Muscle layer of duodenum (tissue), 2 donors: Measurements from ENCODE around the gene RALGAPA2.

ENCODE experiments used
- H3K27ac ChIP-seq: one replicate; pipeline ENCODE4 v1.7.0; 2013; ENCODE audit warnings: mild to moderate bottlenecking, low read length
- H3K27me3 ChIP-seq: one replicate; pipeline ENCODE4 v1.7.0; 2013; ENCODE audit warnings: low read depth, mild to moderate bottlenecking, control low read depth, low read length
- H3K36me3 ChIP-seq, 2 donors: one replicate each; pipeline ENCODE4 v1.7.0; 2013; ENCODE audit warnings: low read length in 2 of 2, control low read depth in 1 of 2, mild to moderate bottlenecking in 1 of 2; ENCODE audit not compliant: insufficient read depth in 2 of 2, control insufficient read depth in 1 of 2
- H3K4me1 ChIP-seq, 2 donors: one replicate each; pipeline ENCODE4 v1.7.0; 2013; ENCODE audit warnings: low read length in 2 of 2, mild to moderate bottlenecking in 2 of 2, control low read depth in 1 of 2, moderate library complexity in 1 of 2; ENCODE audit not compliant: insufficient read depth in 2 of 2, control insufficient read depth in 1 of 2
- H3K4me3 ChIP-seq, 2 donors: one replicate each; pipeline ENCODE4 v1.7.0; 2013; ENCODE audit warnings: low read length in 2 of 2, low read depth in 1 of 2, mild to moderate bottlenecking in 1 of 2
- H3K9me3 ChIP-seq, 2 donors: one replicate each; pipeline ENCODE4 v1.7.0; 2013; ENCODE audit warnings: low read length in 2 of 2, control low read depth in 1 of 2, mild to moderate bottlenecking in 1 of 2; ENCODE audit not compliant: control insufficient read depth in 1 of 2
- donor health status: healthy.

The RALGAPA2 gene

DNA sequence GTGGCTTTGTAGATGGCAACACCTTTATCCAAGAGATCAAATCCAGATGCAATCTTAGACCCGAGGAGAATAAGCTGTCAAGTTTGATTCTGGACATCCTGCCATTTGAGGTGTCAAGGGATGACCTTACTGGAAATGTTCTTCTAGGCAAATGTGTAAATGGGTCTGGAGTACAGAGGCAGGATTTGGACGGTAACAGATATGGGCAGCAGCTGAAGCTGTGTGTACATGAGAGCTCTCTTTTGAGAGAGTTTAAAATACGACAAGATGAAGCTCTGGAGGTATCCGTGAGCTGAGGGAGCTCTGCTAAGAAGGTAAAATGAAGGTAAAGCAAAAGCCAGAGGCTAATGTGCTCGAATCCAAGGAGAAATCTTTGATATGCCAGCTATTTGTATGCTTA is 56.6 kb downstream of the RALGAPA2 start:
- no peak overlapping the region for H3K4me3 ChIP-seq
- H3K36me3 ChIP-seq = peaks cover 0 to 8% of the 10 kb centered on the region in 2 donors
- H3K27ac ChIP-seq = no peak overlapping the region
- H3K27me3 ChIP-seq = no peaks in the 10 kb centered on the region
- no peaks in the 10 kb centered on the region for H3K4me1 ChIP-seq
- H3K9me3 ChIP-seq = no peaks in the 10 kb centered on the region

- no peaks in the 10 kb centered on the region for H3K27me3 ChIP-seq
- H3K4me1 ChIP-seq = no peaks in the 10 kb centered on the region
- H3K27ac ChIP-seq = no peak overlapping the region
- H3K36me3 ChIP-seq = no peaks in the 10 kb centered on the region
- H3K4me3 ChIP-seq = no peak overlapping the region
- no peaks in the 10 kb centered on the region for H3K9me3 ChIP-seq
Observed at GRCh38 chr20:20649945-20650344, 62.5 kb downstream of the RALGAPA2 start.

DNA sequence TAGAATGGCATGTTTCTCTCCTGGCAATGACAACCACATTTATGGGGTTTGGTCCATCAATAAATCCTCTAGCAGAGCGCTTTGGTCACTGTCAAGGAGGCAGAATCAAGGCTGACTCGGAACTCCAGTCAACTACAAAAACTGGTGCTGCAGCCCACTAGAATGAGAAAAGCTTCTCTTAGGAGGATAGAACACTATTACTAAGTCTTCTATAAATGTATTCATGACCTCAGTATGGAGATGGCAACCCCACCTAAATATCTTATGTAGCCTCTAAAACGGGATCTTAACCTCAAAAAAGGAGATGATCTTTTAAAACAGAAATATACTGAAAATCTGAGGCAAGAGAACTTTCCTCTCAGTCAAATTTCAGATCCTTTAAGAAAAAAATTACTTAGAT is 68.5 kb downstream of the RALGAPA2 start:
- H3K27me3 ChIP-seq = no peaks in the 10 kb centered on the region
- no peaks in the 10 kb centered on the region for H3K9me3 ChIP-seq
- no peak overlapping the region for H3K27ac ChIP-seq
- no peaks in the 10 kb centered on the region for H3K4me1 ChIP-seq
- no peak overlapping the region for H3K4me3 ChIP-seq
- H3K36me3 ChIP-seq = peaks cover 13 to 15% of the 10 kb centered on the region in 2 donors

DNA sequence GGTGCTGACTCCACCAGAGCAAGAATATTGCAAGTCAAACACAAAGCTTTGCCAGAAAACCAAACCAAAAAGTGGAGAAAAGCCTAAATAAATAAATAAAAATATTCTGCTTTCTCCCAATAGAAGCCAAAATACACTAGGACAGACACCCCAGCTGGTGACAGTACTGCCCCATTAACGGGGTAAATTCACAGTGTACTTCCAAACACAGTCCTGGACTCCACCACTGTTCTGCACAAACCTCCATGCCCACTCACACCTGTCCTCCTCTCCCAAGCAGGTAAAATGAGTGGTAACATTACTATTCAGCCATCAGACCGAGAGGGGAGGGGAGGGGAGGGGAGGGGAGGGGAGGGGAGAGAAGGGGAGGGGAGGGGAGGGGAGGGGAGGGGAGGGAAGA is 70.7 kb downstream of the RALGAPA2 start:
- Histone ChIP-seq H3K27ac (no peak overlapping the region), H3K27me3 (no peaks in the 10 kb centered on the region), H3K36me3 (peaks cover 14 to 27% of the 10 kb centered on the region in 2 donors), H3K9me3 (no peaks in the 10 kb centered on the region), H3K4me1 (no peaks in the 10 kb centered on the region), H3K4me3 (no peak overlapping the region)

DNA sequence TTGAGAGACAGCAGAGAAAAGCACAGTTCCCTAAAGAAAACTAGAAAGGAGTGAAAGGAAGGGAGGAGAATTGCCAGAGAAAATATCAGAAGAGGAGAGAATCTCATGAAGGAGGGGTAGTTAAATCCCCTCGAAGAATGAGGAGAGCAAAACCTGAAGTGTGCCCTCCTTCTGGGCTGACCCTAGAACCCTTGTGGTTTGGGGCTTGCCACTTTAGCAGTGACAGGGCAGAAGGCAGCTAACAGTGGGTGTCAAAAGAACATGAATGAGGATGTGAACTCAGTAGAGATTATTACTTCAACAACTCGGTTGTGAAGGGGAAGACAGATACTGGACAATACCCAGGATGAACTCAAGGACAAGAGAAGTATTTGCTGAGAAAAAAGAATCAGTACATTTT is 73.6 kb downstream of the RALGAPA2 start:
- Histone ChIP-seq H3K27me3 (no peaks in the 10 kb centered on the region), H3K9me3 (no peaks in the 10 kb centered on the region), H3K4me3 (no peak overlapping the region), H3K27ac (no peak overlapping the region), H3K36me3 (peaks cover 29 to 42% of the 10 kb centered on the region in 2 donors), H3K4me1 (no peaks in the 10 kb centered on the region)

DNA sequence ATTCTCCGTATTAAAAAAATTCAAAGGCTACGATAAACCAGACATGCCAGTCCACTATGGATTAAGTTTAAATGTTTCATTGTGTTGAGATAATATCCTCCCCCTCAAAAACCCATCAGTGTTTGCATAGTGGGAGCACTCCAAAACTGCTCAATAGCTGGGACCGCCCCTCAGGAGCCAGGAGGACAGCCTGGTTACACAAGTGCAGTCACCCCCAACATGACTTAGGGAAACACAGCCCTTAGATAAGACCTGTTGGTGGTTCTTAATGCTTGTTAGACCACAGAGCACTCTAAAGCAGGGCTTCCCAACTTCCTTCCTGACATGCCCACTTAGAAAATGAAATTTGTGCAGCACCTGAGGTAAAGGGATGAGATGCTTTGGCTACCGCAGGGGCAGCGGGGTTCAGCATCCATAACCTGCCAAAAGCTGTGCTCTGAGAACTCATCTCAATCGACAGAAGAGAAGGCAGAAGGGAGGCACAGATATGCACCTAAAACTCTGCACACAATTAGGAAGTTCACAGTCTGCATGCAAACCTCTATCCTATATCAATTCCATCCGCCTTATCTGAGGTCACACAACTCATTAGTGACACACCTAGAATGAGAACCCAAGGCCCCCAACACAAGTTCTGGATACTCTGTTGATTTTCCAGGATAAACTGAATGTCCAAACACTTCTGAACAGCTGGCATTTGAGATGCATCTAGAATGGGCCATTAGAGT is 74.3 kb downstream of the RALGAPA2 start:
- H3K4me1 ChIP-seq = no peaks in the 10 kb centered on the region
- H3K4me3 ChIP-seq = no peak overlapping the region
- H3K27ac ChIP-seq = no peak overlapping the region
- H3K27me3 ChIP-seq = no peaks in the 10 kb centered on the region
- no peaks in the 10 kb centered on the region for H3K9me3 ChIP-seq
- peaks cover 31 to 42% of the 10 kb centered on the region in 2 donors for H3K36me3 ChIP-seq

- peaks cover 35 to 37% of the 10 kb centered on the region in 2 donors for H3K36me3 ChIP-seq
- H3K4me1 ChIP-seq = no peaks in the 10 kb centered on the region
- no peak overlapping the region for H3K27ac ChIP-seq
- H3K4me3 ChIP-seq = no peak overlapping the region
- no peaks in the 10 kb centered on the region for H3K9me3 ChIP-seq
- H3K27me3 ChIP-seq = no peaks in the 10 kb centered on the region
Observed at GRCh38 chr20:20635006-20635405, 77.4 kb downstream of the RALGAPA2 start.

GRCh38 chr20:20632644-20633043 is 79.8 kb downstream of the RALGAPA2 start:
- no peak overlapping the region for H3K4me3 ChIP-seq
- no peaks in the 10 kb centered on the region for H3K9me3 ChIP-seq
- no peaks in the 10 kb centered on the region for H3K27me3 ChIP-seq
- H3K4me1 ChIP-seq = no peaks in the 10 kb centered on the region
- H3K36me3 ChIP-seq = peaks cover 29 to 30% of the 10 kb centered on the region in 2 donors
- no peak overlapping the region for H3K27ac ChIP-seq

DNA sequence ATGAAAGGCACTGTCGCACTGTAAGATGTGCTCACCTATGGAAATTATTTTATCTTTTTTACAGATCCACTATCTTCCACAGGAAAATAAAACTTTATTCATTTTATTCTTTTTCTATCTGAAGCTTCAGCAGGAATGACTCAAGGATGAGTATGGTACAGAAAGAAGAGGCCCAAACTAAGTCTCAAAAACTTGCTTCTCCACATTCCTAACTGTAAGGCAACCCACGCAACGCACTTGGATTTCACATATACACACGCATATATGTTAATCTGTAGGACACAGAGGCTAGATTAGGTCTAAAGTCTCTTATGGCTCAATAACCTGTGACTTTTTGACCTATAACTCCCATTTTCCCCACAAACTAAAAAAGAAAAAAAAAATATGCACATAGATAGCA is 81.9 kb downstream of the RALGAPA2 start:
- Histone ChIP-seq H3K9me3 (no peaks in the 10 kb centered on the region), H3K27ac (no peak overlapping the region), H3K36me3 (peaks cover 29 to 33% of the 10 kb centered on the region in 2 donors), H3K27me3 (no peaks in the 10 kb centered on the region), H3K4me1 (no peaks in the 10 kb centered on the region), H3K4me3 (no peak overlapping the region)

DNA sequence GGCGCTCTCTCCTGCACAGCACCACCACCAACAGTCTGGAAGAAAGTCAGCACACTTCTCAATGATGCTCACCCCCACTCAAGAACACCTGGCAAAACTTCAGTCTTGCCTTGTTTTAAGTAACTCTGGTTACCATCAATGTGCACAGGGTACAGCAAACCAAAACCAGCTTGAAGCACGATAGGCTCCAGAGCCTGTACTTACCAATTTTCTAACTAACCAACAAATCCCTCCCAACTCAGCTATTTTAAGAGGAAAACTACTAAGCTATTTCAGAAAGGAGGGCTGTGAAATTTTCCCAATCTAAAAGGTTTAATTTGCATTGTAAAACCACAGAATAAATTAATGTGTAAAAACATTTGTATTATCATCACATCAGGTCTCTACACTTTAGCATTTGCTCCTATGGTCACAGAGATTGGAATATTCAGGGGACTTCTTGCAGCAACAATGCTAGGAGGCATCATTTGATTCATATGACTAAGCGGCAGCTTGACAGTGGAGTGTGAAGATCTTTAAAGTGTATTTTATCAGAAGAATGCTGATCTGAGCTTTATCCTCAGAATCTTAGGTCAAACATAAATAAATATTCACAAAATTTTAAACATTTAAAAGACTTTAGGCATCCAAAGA is 82.8 kb downstream of the RALGAPA2 start:
- Histone ChIP-seq H3K36me3 (peaks cover 20 to 26% of the 10 kb centered on the region in 2 donors), H3K9me3 (no peaks in the 10 kb centered on the region), H3K4me3 (no peak overlapping the region), H3K27ac (no peak overlapping the region), H3K4me1 (no peaks in the 10 kb centered on the region), H3K27me3 (no peaks in the 10 kb centered on the region)

DNA sequence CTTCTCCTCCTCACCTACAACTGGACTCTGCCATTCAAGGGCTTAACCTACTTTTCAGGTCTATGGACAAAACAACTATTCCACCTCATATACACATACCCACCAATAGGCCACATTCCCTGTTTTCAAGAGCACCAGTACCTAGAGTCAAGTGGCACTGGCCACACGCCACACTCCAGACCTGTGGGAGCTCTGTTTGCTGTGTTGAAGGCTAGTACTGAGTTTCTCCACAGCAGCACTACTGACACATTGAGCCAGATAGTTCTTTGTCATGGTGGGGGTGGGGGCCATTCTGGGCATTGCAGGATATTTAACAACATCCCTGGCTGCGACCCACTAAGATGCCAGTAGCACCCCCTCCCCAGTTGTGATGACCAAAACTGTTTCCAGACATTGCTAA is 84.1 kb downstream of the RALGAPA2 start:
- Histone ChIP-seq H3K9me3 (no peaks in the 10 kb centered on the region), H3K4me3 (no peak overlapping the region), H3K27me3 (no peaks in the 10 kb centered on the region), H3K4me1 (no peaks in the 10 kb centered on the region), H3K27ac (no peak overlapping the region), H3K36me3 (peaks cover 12 to 20% of the 10 kb centered on the region in 2 donors)

DNA sequence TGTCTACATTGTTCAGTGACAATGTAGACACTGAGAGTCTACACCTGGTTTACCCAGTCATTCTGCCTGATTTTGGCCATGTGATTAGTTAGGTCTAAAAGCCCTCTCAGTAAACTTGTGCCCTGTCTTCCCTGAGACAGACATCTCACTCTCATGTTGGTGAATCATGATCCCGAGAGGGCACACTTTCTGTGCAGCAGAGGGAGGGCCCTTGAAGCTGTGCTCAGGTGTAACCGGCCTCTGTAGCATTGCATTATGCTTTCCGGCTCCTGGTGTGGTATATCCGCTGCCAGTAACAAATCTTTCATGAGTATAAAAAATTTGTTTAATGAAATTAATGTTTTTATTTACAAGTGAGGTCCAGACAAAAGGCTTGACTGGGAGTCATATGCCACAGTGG is 85.0 kb downstream of the RALGAPA2 start:
- Histone ChIP-seq H3K27ac (no peak overlapping the region), H3K36me3 (peaks cover 12 to 20% of the 10 kb centered on the region in 2 donors), H3K9me3 (no peaks in the 10 kb centered on the region), H3K4me1 (no peaks in the 10 kb centered on the region), H3K27me3 (no peaks in the 10 kb centered on the region), H3K4me3 (no peak overlapping the region)
